Endothelial cell of umbilical vein (primary cell): Measurements from ENCODE around the gene POLN. TPM values are rescaled to one million over a fixed set of nuclear protein-coding genes. Genes with fewer than 3 reads are reported as not detected.

Experiments used
- BruUV-seq: library from RNA; stranded (reverse); fragments of 400-500 nt; replicated peaks from 2 replicates; lab custom pipeline; 2021; lab: Mats Ljungman, UMichigan
- CTCF ChIA-PET: fragments of 300-600, 350-600 bp; sonication (Branson Sonifier 250); formaldehyde crosslinking; loops from one replicate; lab custom pipeline; 2021; ENCODE audit warnings: antibody characterized with exemption, inconsistent platforms; lab: Charles Lee
- POLR2A ChIA-PET: fragments of 300-600, 350-600 bp; sonication (Branson Sonifier 250); formaldehyde crosslinking; loops from one replicate; lab custom pipeline; 2021; ENCODE audit warnings: antibody characterized with exemption, inconsistent platforms; lab: Charles Lee
- DNase-seq: peaks from one replicate; pipeline ENCODE4 v3.0.0-alpha.2; 2011; ENCODE audit warnings: low read depth, low spot score
- FAIRE-seq: peaks from 2 replicates; lab custom pipeline; 2011; peaks lifted over from hg19 to GRCh38; lab: Jason Lieb, UNC
- H2AFZ ChIP-seq: 2 replicates; pipeline ENCODE4 v1.6.0; 2012; ENCODE audit warnings: low read depth, low read length, control low read depth, inconsistent platforms
- H3K27ac ChIP-seq: 2 replicates; pipeline ENCODE4 v1.5.1; 2011; ENCODE audit warnings: low read depth, mild to moderate bottlenecking, control low read depth, low read length, moderate library complexity; ENCODE audit not compliant: insufficient read depth
- H3K27me3 ChIP-seq, 2 experiments: 2 replicates each; pipeline versions ENCODE4 v1.6.0 to v1.6.1; 2011; ENCODE audit warnings: low read length in 2 of 2, mixed read lengths in 1 of 2; ENCODE audit not compliant: control insufficient read depth in 2 of 2, insufficient read depth in 2 of 2
- H3K36me3 ChIP-seq, 2 experiments: 2 replicates in 1 of 2; 3 replicates in 1 of 2; pipeline ENCODE4 v1.5.1; 2011; ENCODE audit warnings: low read length in 2 of 2, mild to moderate bottlenecking in 1 of 2, moderate library complexity in 1 of 2; ENCODE audit not compliant: control insufficient read depth in 2 of 2, insufficient read depth in 2 of 2; ENCODE audit errors: extremely low read depth in 1 of 2
- H3K4me1 ChIP-seq: 3 replicates; pipeline ENCODE4 v1.5.1; 2011; ENCODE audit warnings: mild to moderate bottlenecking, low read length; ENCODE audit not compliant: control insufficient read depth, insufficient read depth; ENCODE audit errors: extremely low read depth
- H3K4me2 ChIP-seq: 2 replicates; pipeline ENCODE4 v1.6.1; 2011; ENCODE audit warnings: low read length, control low read depth, mixed read lengths; ENCODE audit not compliant: insufficient read depth
- H3K4me3 ChIP-seq, 3 experiments: fragments of 200-600 bp in 1 of 3; sonication (generic), shearing (Covaris generic) in 1 of 3; replicated peaks in 1 of 3; 2 replicates each; pipeline ENCODE4 v1.5.1; 2011 to 2016; ENCODE audit warnings: control low read depth in 3 of 3, low read length in 3 of 3, mild to moderate bottlenecking in 2 of 3, inconsistent platforms in 1 of 3, low read depth in 1 of 3, moderate library complexity in 1 of 3; ENCODE audit not compliant: insufficient read depth in 1 of 3
- H3K79me2 ChIP-seq: 2 replicates; pipeline ENCODE4 v1.6.0; 2012; ENCODE audit warnings: low read length, inconsistent platforms; ENCODE audit not compliant: control insufficient read depth, insufficient read depth
- H3K9ac ChIP-seq: replicated peaks from 2 replicates; pipeline ENCODE3; 2011; ENCODE audit warnings: low read length, control low read depth; ENCODE audit not compliant: insufficient read depth; ENCODE audit errors: extremely low read depth
- H3K9me1 ChIP-seq: replicated peaks from 3 replicates; pipeline ENCODE4 v1.6.0; 2011; ENCODE audit warnings: mild to moderate bottlenecking, low read length; ENCODE audit not compliant: control insufficient read depth, insufficient read depth; ENCODE audit errors: extremely low read depth
- H3K9me3 ChIP-seq: replicated peaks from 2 replicates; pipeline ENCODE4 v1.5.1; 2012; ENCODE audit warnings: low read length, inconsistent platforms; ENCODE audit not compliant: control insufficient read depth, insufficient read depth
- H4K20me1 ChIP-seq: replicated peaks from 2 replicates; pipeline ENCODE3; 2011; ENCODE audit warnings: mild to moderate bottlenecking, low read length; ENCODE audit not compliant: control insufficient read depth, insufficient read depth; ENCODE audit errors: extremely low read depth
- CTCF ChIP-seq, 2 donors: IDR thresholded peaks; 1 replicate in 1 of 2; 2 replicates in 1 of 2; pipeline ENCODE4 v1.5.1; 2011; ENCODE audit warnings: low read length in 2 of 2, mild to moderate bottlenecking in 2 of 2, moderate library complexity in 2 of 2, control low read depth in 1 of 2, inconsistent platforms in 1 of 2, low read depth in 1 of 2; ENCODE audit not compliant: insufficient read depth in 1 of 2; ENCODE audit errors: extremely low read depth in 1 of 2
- EZH2 ChIP-seq: IDR thresholded peaks from 2 replicates; pipeline ENCODE4 v1.6.1; 2012; ENCODE audit warnings: borderline replicate concordance, low read depth, mild to moderate bottlenecking, moderate library complexity, low read length, inconsistent platforms; ENCODE audit not compliant: severe bottlenecking
- FOS ChIP-seq: IDR thresholded peaks from 2 replicates; pipeline ENCODE4 v1.6.1; 2011; ENCODE audit warnings: mild to moderate bottlenecking, low read length, moderate library complexity, borderline replicate concordance; ENCODE audit not compliant: insufficient read depth
- GATA2 ChIP-seq: IDR thresholded peaks from 2 replicates; pipeline ENCODE4 v1.7.0; 2011; ENCODE audit warnings: low read depth, mild to moderate bottlenecking, moderate library complexity, mixed read lengths, low read length; ENCODE audit not compliant: insufficient read length, insufficient read depth
- JUN ChIP-seq: IDR thresholded peaks from 2 replicates; pipeline ENCODE4 v1.6.1; 2011; ENCODE audit warnings: borderline replicate concordance, low read depth; ENCODE audit not compliant: insufficient read length, insufficient read depth
- MAX ChIP-seq: IDR thresholded peaks from 2 replicates; pipeline ENCODE4 v1.6.1; 2011; ENCODE audit not compliant: insufficient read depth, insufficient read length
- MYC ChIP-seq: IDR thresholded peaks from one replicate; pipeline ENCODE4 v1.6.1; 2011; ENCODE audit warnings: mild to moderate bottlenecking, low read depth, low read length
- POLR2A ChIP-seq: IDR thresholded peaks from 2 replicates; pipeline ENCODE4 v1.6.1; 2012; ENCODE audit warnings: low read depth, mild to moderate bottlenecking, control low read depth, low read length
- POLR2AphosphoS5 ChIP-seq: IDR thresholded peaks from 2 replicates; pipeline ENCODE4 v1.6.1; 2012; ENCODE audit warnings: low read depth, mild to moderate bottlenecking, control low read depth, low read length, moderate library complexity; ENCODE audit not compliant: insufficient read depth
- dilution Hi-C: fragments of 300-500 bp; cut with MboI; formaldehyde crosslinking; loops from one replicate; pipeline ENCODE4 v1.15.0; 2019; ENCODE audit warnings: low sequenced_read_pairs; ENCODE audit not compliant: extremely low pct_ligation_motif_present
- intact Hi-C: fragments of 100-400 bp; cut with micrococcal nuclease; formaldehyde crosslinking; loops from one replicate; pipeline ENCODE4 v1.10.0; 2022
- polyA plus RNA-seq, 4 experiments: library from polyadenylated mRNA; depleted of rRNA in 3 of 4; stranded (reverse) in 3 of 4; unstranded in 1 of 4; fragments of >200 nt; gene quantifications; 2 replicates each; pipeline versions ENCODE4 v1.2.1 to v1.2.3, GENCODE V29; 2011 to 2012; ENCODE audit warnings: missing spikeins in 1 of 4
- total RNA-seq: library from RNA; stranded (reverse); gene quantifications from 2 replicates; pipeline ENCODE4 v1.2.3, GENCODE V29; 2021

The POLN gene
- total and polyA plus RNA-seq, 2 donors (not counting 3 experiments of a cell fraction or from before 2014, with no cell fraction given): 1.3 to 4.2 TPM

GRCh38 chr4:2105559-2105958 lies 136.4 kb downstream of the POLN start:
- H3K9ac ChIP-seq: no peak overlapping the region
- H3K4me3 ChIP-seq: no peak overlapping the region
- no peaks in the 10 kb centered on the region for H3K9me3 ChIP-seq
- no peaks in the 10 kb centered on the region for H3K79me2 ChIP-seq
- CTCF ChIA-PET: interaction anchor here (1.2 to 1.8 kb wide), 2 partner anchors 9 to 115 kb away, joined by 3 to 6 read pairs; no protein-coding TSS in a partner anchor
- peaks cover 3 to 14% of the 10 kb centered on the region in 2 experiments for H3K27me3 ChIP-seq
- no peak overlapping the region for H3K4me2 ChIP-seq
- no peak for TF ChIP-seq EZH2
- TF ChIP-seq MYC: no peak
- TF ChIP-seq CTCF (IDR thresholded peaks at IDR 0.05; ENCODE audit: extremely low read depth in 1 of 2, insufficient read depth in 1 of 2, low read depth in 1 of 2, low read length in 2 of 2): no peak
- TF ChIP-seq POLR2AphosphoS5: no peak
- TF ChIP-seq GATA2: no peak
- TF ChIP-seq MAX: no peak
- TF ChIP-seq JUN: no peak
- TF ChIP-seq FOS: no peak
- TF ChIP-seq POLR2A: no peak
- H3K27ac ChIP-seq: no peak overlapping the region
- DNase-seq (no peak), FAIRE-seq (no peak)
- POLR2A ChIA-PET: no interaction called here
- intact Hi-C loops: no loop called here
- no peak overlapping the region for H2AFZ ChIP-seq
- no peaks in the 10 kb centered on the region for H3K9me1 ChIP-seq
- dilution Hi-C loops: no loop called here
- H3K4me1 ChIP-seq: no peaks in the 10 kb centered on the region
- no peaks in the 10 kb centered on the region for H4K20me1 ChIP-seq
- BruUV-seq: no TSS peak
- no peaks in the 10 kb centered on the region for H3K36me3 ChIP-seq
